Endothelial cell of umbilical vein (primary cell): ENCODE results near the gene FRRS1.

Experiments used
- CTCF ChIP-seq, 2 donors: IDR thresholded peaks; 1 replicate in 1 of 2; 2 replicates in 1 of 2; pipeline ENCODE4 v1.5.1; 2011; ENCODE audit warnings: low read length in 2 of 2, mild to moderate bottlenecking in 2 of 2, moderate library complexity in 2 of 2, control low read depth in 1 of 2, inconsistent platforms in 1 of 2, low read depth in 1 of 2; ENCODE audit not compliant: insufficient read depth in 1 of 2; ENCODE audit errors: extremely low read depth in 1 of 2
- JUN ChIP-seq: IDR thresholded peaks from 2 replicates; pipeline ENCODE4 v1.6.1; 2011; ENCODE audit warnings: borderline replicate concordance, low read depth; ENCODE audit not compliant: insufficient read length, insufficient read depth
- POLR2AphosphoS5 ChIP-seq: IDR thresholded peaks from 2 replicates; pipeline ENCODE4 v1.6.1; 2012; ENCODE audit warnings: low read depth, mild to moderate bottlenecking, control low read depth, low read length, moderate library complexity; ENCODE audit not compliant: insufficient read depth

DNA sequence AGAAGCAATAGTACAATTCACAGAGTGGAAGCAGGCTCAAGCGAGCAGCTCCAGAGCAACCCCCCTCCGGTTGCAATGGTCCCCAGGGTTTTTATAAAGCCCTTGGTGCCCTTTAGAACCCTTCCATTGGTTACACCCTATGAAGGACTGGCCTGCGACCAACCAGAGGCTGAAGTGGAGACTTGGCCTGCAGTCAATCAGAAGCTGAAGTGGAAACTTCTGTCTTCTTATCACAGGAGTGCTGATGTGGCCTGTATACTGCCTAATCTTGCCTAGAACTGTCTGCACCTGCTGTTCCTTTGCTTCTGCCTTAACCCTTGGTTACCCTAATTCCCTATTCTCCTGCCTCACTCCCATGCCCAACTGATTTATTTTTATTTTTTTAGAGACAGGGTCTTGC is 15.4 kb upstream of the FRRS1 start:
- no peak for TF ChIP-seq CTCF (IDR thresholded peaks at IDR 0.05; ENCODE audit: extremely low read depth in 1 of 2, insufficient read depth in 1 of 2, low read depth in 1 of 2, low read length in 2 of 2)
- TF ChIP-seq JUN: no peak
- no peak for TF ChIP-seq POLR2AphosphoS5
